H9 (cell line): ENCODE data around the gene TMEM86A. TPM values are rescaled to one million over a fixed set of nuclear protein-coding genes. Genes with fewer than 3 reads are reported as not detected.

Experiments used
- DNase-seq: peaks from one replicate; pipeline ENCODE4 v3.0.0-alpha.2; 2017
- H2AFZ ChIP-seq: one replicate; pipeline ENCODE4 v1.6.1; 2013; ENCODE audit warnings: mild to moderate bottlenecking, low read length, control low read depth, moderate library complexity
- H2AK5ac ChIP-seq: 2 replicates; pipeline ENCODE4 v1.6.1; 2013; ENCODE audit warnings: low read length, control low read depth, mixed read lengths; ENCODE audit not compliant: insufficient read length
- H2BK120ac ChIP-seq: one replicate; pipeline ENCODE4 v1.6.1; 2013; ENCODE audit warnings: low read depth, mild to moderate bottlenecking, low read length, control low read depth, inconsistent platforms; ENCODE audit not compliant: poor library complexity, severe bottlenecking
- H2BK12ac ChIP-seq: 2 replicates; pipeline ENCODE4 v1.6.1; 2013; ENCODE audit warnings: low read length, control low read depth, mixed read lengths, low read depth; ENCODE audit not compliant: insufficient read length
- H2BK15ac ChIP-seq: 2 replicates; pipeline ENCODE4 v1.6.1; 2013; ENCODE audit warnings: low read depth, low read length, control low read depth
- H2BK20ac ChIP-seq: one replicate; pipeline ENCODE4 v1.6.1; 2013; ENCODE audit warnings: low read depth, mild to moderate bottlenecking, low read length, control low read depth, inconsistent platforms; ENCODE audit not compliant: poor library complexity, severe bottlenecking
- H2BK5ac ChIP-seq: 2 replicates; pipeline ENCODE4 v1.6.1; 2013; ENCODE audit warnings: low read length, control low read depth, mixed read lengths; ENCODE audit not compliant: insufficient read length
- H3K14ac ChIP-seq: 2 replicates; pipeline ENCODE4 v1.6.1; 2013; ENCODE audit warnings: low read length, control low read depth; ENCODE audit not compliant: insufficient read depth
- H3K18ac ChIP-seq: 2 replicates; pipeline ENCODE4 v1.6.1; 2013; ENCODE audit warnings: low read depth, mild to moderate bottlenecking, mixed read lengths, low read length, control low read depth; ENCODE audit not compliant: insufficient read length
- H3K23ac ChIP-seq: 2 replicates; pipeline ENCODE4 v1.6.1; 2013; ENCODE audit warnings: low read length, control low read depth, mixed read lengths, low read depth; ENCODE audit not compliant: insufficient read length
- H3K23me2 ChIP-seq: 2 replicates; pipeline ENCODE4 v1.6.1; 2013; ENCODE audit warnings: low read depth, mild to moderate bottlenecking, mixed read lengths, low read length, control low read depth; ENCODE audit not compliant: insufficient read length, poor library complexity, severe bottlenecking
- H3K27ac ChIP-seq: 2 replicates; pipeline ENCODE4 v1.5.1; 2013; ENCODE audit warnings: low read length, control low read depth, mixed read lengths, low read depth; ENCODE audit not compliant: insufficient read length
- H3K27me3 ChIP-seq: 2 replicates; pipeline ENCODE4 v1.6.1; 2013; ENCODE audit warnings: low read length, control low read depth, inconsistent platforms; ENCODE audit not compliant: insufficient read depth
- H3K4ac ChIP-seq: 2 replicates; pipeline ENCODE4 v1.6.1; 2013; ENCODE audit warnings: low read depth, mild to moderate bottlenecking, control low read depth, inconsistent platforms, low read length, moderate library complexity
- H3K4me1 ChIP-seq: 2 replicates; pipeline ENCODE4 v1.6.1; 2013; ENCODE audit warnings: low read length, control low read depth, inconsistent platforms; ENCODE audit not compliant: insufficient read depth
- H3K4me2 ChIP-seq: 2 replicates; pipeline ENCODE4 v1.6.1; 2013; ENCODE audit warnings: low read length, control low read depth, mixed read lengths; ENCODE audit not compliant: insufficient read length, insufficient read depth
- H3K56ac ChIP-seq: 2 replicates; pipeline ENCODE4 v1.6.1; 2013; ENCODE audit warnings: low read depth, mild to moderate bottlenecking, mixed read lengths, low read length, control low read depth; ENCODE audit not compliant: insufficient read length
- H3K79me1 ChIP-seq: 2 replicates; pipeline ENCODE4 v1.6.1; 2013; ENCODE audit warnings: low read depth, mild to moderate bottlenecking, moderate library complexity, low read length, control low read depth, inconsistent platforms; ENCODE audit not compliant: insufficient read depth, poor library complexity, severe bottlenecking
- H3K79me2 ChIP-seq: 2 replicates; pipeline ENCODE4 v1.6.1; 2013; ENCODE audit warnings: low read length, control low read depth, inconsistent platforms; ENCODE audit not compliant: insufficient read depth
- H3K9ac ChIP-seq: 2 replicates; pipeline ENCODE4 v1.6.1; 2013; ENCODE audit warnings: low read length, control low read depth, mixed read lengths; ENCODE audit not compliant: insufficient read length; ENCODE audit errors: extremely low read depth
- H3K9me3 ChIP-seq: one replicate; pipeline ENCODE4 v1.6.1; 2013; ENCODE audit warnings: low read depth, low read length, inconsistent platforms; ENCODE audit not compliant: control insufficient read depth
- H3T11ph ChIP-seq: one replicate; pipeline ENCODE4 v1.6.1; 2013; ENCODE audit warnings: mild to moderate bottlenecking, low read length, control low read depth, inconsistent platforms
- H4K20me1 ChIP-seq: one replicate; pipeline ENCODE4 v1.6.1; 2013; ENCODE audit not compliant: control insufficient read depth, insufficient read length, insufficient read depth
- H4K5ac ChIP-seq: 2 replicates; pipeline ENCODE4 v1.6.1; 2013; ENCODE audit warnings: low read depth, mild to moderate bottlenecking, mixed read lengths, low read length, control low read depth; ENCODE audit not compliant: insufficient read length
- H4K8ac ChIP-seq: replicated peaks from 2 replicates; pipeline ENCODE4 v1.6.1; 2013; ENCODE audit warnings: low read length, control low read depth, mixed read lengths, low read depth; ENCODE audit not compliant: insufficient read length
- H4K91ac ChIP-seq: 2 replicates; pipeline ENCODE4 v1.6.1; 2013; ENCODE audit warnings: low read depth, mild to moderate bottlenecking, moderate library complexity, mixed read lengths, low read length, control low read depth; ENCODE audit not compliant: insufficient read length
- H3K27ac Mint-ChIP-seq, 3 experiments: 2 replicates in 2 of 3; 3 replicates in 1 of 3; pipeline ENCODE4 v1.8.0; 2020 to 2021; ENCODE audit warnings: mixed read lengths in 3 of 3, mild to moderate bottlenecking in 1 of 3, moderate library complexity in 1 of 3
- H3K27me3 Mint-ChIP-seq: 2 replicates; pipeline ENCODE4 v1.8.0; 2021; ENCODE audit warnings: low read depth, mild to moderate bottlenecking, moderate library complexity, mixed read lengths
- H3K36me3 Mint-ChIP-seq, 3 experiments: 2 replicates in 2 of 3; 3 replicates in 1 of 3; pipeline ENCODE4 v1.8.0; 2020 to 2021; ENCODE audit warnings: low read depth in 3 of 3, mixed read lengths in 3 of 3; ENCODE audit not compliant: insufficient read depth in 1 of 3
- H3K4me1 Mint-ChIP-seq, 2 experiments: 2 replicates each; pipeline ENCODE4 v1.8.0; 2020; ENCODE audit warnings: mixed read lengths in 2 of 2
- H3K4me3 Mint-ChIP-seq, 2 experiments: 2 replicates in 1 of 2; 3 replicates in 1 of 2; pipeline ENCODE4 v1.8.0; 2020 to 2021; ENCODE audit warnings: mild to moderate bottlenecking in 2 of 2, mixed read lengths in 2 of 2, moderate library complexity in 1 of 2
- H3K9me3 Mint-ChIP-seq, 2 experiments: 2 replicates in 1 of 2; 3 replicates in 1 of 2; pipeline ENCODE4 v1.8.0; 2020; ENCODE audit warnings: mild to moderate bottlenecking in 2 of 2, mixed read lengths in 2 of 2, moderate library complexity in 1 of 2
- WGBS: extraction: QIAGEN DNeasy Blood & Tissue Kit; methylation state at CpG from one replicate; pipeline ENCODE4 v1.1.7; 2013; ENCODE audit warnings: missing lambda C conversion rate, low lambda C conversion rate, mixed read lengths; ENCODE audit not compliant: insufficient read length; ENCODE audit errors: extremely low coverage; 5-methylcytosine and 5-hydroxymethylcytosine counted together
- total RNA-seq: library from RNA; stranded (reverse); gene quantifications from 2 replicates; pipeline ENCODE4 v1.2.1, GENCODE V29; 2021
- TF ChIP-seq, protein P1 (sequence below): fragments of 200-600 bp; sonication (generic); conservative IDR thresholded peaks from 3 replicates; pipeline ENCODE4 v1.8.0; 2021; ENCODE audit warnings: antibody characterized with exemption, mild to moderate bottlenecking

Gene TMEM86A
- total RNA-seq, 1 experiment from 2014 or later, result 2.3 TPM

DNA sequence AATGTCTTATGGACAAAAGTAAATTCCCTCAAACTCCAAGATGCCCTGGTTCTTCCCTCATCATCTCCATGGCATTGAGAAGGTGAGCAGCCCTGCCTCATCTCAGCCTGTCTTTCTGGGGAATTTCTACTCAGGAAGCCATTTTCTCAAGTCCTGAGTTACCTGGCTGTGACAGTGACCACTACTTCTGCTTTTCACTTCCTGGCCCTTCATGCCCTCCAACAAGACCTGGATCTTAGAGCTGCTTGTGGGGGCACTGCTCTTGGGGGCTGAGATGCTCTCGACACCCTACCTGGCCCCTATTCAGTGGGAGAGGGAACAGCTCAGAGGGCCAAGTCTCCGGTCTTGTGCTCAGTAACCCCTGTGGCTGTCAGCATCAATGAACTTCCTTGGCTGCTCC is 32.9 kb downstream of the TMEM86A start:
- WGBS, result no CpG with 5 or more reads among the region's 2 CpGs
- TF ChIP-seq, protein P1, sequence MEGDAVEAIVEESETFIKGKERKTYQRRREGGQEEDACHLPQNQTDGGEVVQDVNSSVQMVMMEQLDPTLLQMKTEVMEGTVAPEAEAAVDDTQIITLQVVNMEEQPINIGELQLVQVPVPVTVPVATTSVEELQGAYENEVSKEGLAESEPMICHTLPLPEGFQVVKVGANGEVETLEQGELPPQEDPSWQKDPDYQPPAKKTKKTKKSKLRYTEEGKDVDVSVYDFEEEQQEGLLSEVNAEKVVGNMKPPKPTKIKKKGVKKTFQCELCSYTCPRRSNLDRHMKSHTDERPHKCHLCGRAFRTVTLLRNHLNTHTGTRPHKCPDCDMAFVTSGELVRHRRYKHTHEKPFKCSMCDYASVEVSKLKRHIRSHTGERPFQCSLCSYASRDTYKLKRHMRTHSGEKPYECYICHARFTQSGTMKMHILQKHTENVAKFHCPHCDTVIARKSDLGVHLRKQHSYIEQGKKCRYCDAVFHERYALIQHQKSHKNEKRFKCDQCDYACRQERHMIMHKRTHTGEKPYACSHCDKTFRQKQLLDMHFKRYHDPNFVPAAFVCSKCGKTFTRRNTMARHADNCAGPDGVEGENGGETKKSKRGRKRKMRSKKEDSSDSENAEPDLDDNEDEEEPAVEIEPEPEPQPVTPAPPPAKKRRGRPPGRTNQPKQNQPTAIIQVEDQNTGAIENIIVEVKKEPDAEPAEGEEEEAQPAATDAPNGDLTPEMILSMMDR, result no peak
- Mint-ChIP-seq H3K4me3 (no peak overlapping the region), H3K27me3 (peaks cover 1% of the 10 kb centered on the region; the same call in 1 of the 2 replicates), H3K9me3 (no peaks in the 10 kb centered on the region), H3K27ac (no peak overlapping the region), H3K36me3 (no peaks in the 10 kb centered on the region; a peak in 1 of 7 replicates), H3K4me1 (peaks cover 7 to 20% of the 10 kb centered on the region in 2 experiments)
- no peak overlapping the region for H3K18ac ChIP-seq
- DNase-seq, result no peak
- H2BK20ac ChIP-seq, result no peak overlapping the region
- H3K27me3 ChIP-seq, result no peaks in the 10 kb centered on the region
- no peak overlapping the region for H4K5ac ChIP-seq
- H3K23me2 ChIP-seq, result no peaks in the 10 kb centered on the region
- no peak overlapping the region for H3K23ac ChIP-seq
- H3K79me2 ChIP-seq, result no peaks in the 10 kb centered on the region
- H3K79me1 ChIP-seq, result no peaks in the 10 kb centered on the region
- H3K9me3 ChIP-seq, result no peaks in the 10 kb centered on the region
- no peak overlapping the region for H4K8ac ChIP-seq
- H4K91ac ChIP-seq, result no peak overlapping the region
- no peak overlapping the region for H2BK120ac ChIP-seq
- no peak overlapping the region for H2BK15ac ChIP-seq
- H3T11ph ChIP-seq, result no peak overlapping the region
- H3K4me1 ChIP-seq, result no peaks in the 10 kb centered on the region; the same call in 1 of the 2 replicates
- H3K56ac ChIP-seq, result no peak overlapping the region
- no peak overlapping the region for H3K4ac ChIP-seq
- H3K14ac ChIP-seq, result no peak overlapping the region
- no peak overlapping the region for H2BK5ac ChIP-seq
- H3K4me2 ChIP-seq, result no peak overlapping the region
- H2AFZ ChIP-seq, result no peak overlapping the region
- no peak overlapping the region for H2BK12ac ChIP-seq
- no peak overlapping the region for H3K27ac ChIP-seq
- H4K20me1 ChIP-seq, result no peaks in the 10 kb centered on the region
- H3K9ac ChIP-seq, result no peak overlapping the region
- no peak overlapping the region for H2AK5ac ChIP-seq
